ENCODE data around the gene MFAP4. TPM values are rescaled to one million over a fixed set of nuclear protein-coding genes. Genes with fewer than 3 reads are reported as not detected.
A peak's percentile ranks its signal among the peaks of the same experiment; 100 is the strongest.

Gene MFAP4
- total RNA-seq, 1 experiment from 2014 or later = 4.0 TPM

- POLR2A ChIA-PET = interaction anchor here (1.6 to 1.9 kb wide), 4 partner anchors 10 to 271 kb away, joined by 10 to 14 read pairs (median 14); partner anchors contain the start of genes ALDH3A2, B9D1 and MFAP4
- CTCF ChIA-PET = interaction anchor here (1.1 to 2.6 kb wide), 9 partner anchors 10 to 390 kb away, joined by 4 to 87 read pairs (median 16); partner anchors contain the start of genes B9D1 and MFAP4
- H3K4me1 Mint-ChIP-seq = peaks cover 16% of the 10 kb centered on the region
- no peak for TF ChIP-seq ATF2 (CRISPR knock-in tag; IDR thresholded peaks at IDR 0.05; ENCODE audit: borderline replicate concordance, low read depth)
- TF ChIP-seq, protein P1, sequence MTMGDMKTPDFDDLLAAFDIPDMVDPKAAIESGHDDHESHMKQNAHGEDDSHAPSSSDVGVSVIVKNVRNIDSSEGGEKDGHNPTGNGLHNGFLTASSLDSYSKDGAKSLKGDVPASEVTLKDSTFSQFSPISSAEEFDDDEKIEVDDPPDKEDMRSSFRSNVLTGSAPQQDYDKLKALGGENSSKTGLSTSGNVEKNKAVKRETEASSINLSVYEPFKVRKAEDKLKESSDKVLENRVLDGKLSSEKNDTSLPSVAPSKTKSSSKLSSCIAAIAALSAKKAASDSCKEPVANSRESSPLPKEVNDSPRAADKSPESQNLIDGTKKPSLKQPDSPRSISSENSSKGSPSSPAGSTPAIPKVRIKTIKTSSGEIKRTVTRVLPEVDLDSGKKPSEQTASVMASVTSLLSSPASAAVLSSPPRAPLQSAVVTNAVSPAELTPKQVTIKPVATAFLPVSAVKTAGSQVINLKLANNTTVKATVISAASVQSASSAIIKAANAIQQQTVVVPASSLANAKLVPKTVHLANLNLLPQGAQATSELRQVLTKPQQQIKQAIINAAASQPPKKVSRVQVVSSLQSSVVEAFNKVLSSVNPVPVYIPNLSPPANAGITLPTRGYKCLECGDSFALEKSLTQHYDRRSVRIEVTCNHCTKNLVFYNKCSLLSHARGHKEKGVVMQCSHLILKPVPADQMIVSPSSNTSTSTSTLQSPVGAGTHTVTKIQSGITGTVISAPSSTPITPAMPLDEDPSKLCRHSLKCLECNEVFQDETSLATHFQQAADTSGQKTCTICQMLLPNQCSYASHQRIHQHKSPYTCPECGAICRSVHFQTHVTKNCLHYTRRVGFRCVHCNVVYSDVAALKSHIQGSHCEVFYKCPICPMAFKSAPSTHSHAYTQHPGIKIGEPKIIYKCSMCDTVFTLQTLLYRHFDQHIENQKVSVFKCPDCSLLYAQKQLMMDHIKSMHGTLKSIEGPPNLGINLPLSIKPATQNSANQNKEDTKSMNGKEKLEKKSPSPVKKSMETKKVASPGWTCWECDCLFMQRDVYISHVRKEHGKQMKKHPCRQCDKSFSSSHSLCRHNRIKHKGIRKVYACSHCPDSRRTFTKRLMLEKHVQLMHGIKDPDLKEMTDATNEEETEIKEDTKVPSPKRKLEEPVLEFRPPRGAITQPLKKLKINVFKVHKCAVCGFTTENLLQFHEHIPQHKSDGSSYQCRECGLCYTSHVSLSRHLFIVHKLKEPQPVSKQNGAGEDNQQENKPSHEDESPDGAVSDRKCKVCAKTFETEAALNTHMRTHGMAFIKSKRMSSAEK (CRISPR knock-in tag; IDR thresholded peaks at IDR 0.05; ENCODE audit: borderline replicate concordance) = no peak
- no peak for TF ChIP-seq SMAD3 (CRISPR knock-in tag; IDR thresholded peaks at IDR 0.05; ENCODE audit: borderline replicate concordance)
- TF ChIP-seq HMGA2 (CRISPR knock-in tag; IDR thresholded peaks at IDR 0.05) = 0 out of 2 replicates have a peak, but pooled peaks have one; percentile 11
- ATAC-seq (no peak), DNase-seq (ENCODE audit: low spot score) (no peak)
- H3K27ac Mint-ChIP-seq = peak overlapping the region; percentile 97
- H3K27me3 Mint-ChIP-seq (ENCODE audit: low read depth) = no peaks in the 10 kb centered on the region
- H3K4me3 Mint-ChIP-seq = peak overlapping the region; percentile 99
- no peaks in the 10 kb centered on the region for H3K9me3 Mint-ChIP-seq
- H3K36me3 Mint-ChIP-seq = peaks cover 25% of the 10 kb centered on the region
Measured at GRCh38 chr17:19376811-19377210, 10.2 kb downstream of the MFAP4 start.

- POLR2A ChIA-PET = no interaction called here
- no peak for TF ChIP-seq GTF2I (CRISPR knock-in tag; conservative IDR thresholded peaks at IDR 0.05)
- TF ChIP-seq TEAD1 (CRISPR knock-in tag; IDR thresholded peaks at IDR 0.05) = no peak
- TF ChIP-seq KAT7 (CRISPR knock-in tag; IDR thresholded peaks at IDR 0.05; ENCODE audit: borderline replicate concordance) = no peak
- Mint-ChIP-seq H3K27ac (peak overlapping the region; percentile 78; the same call in 1 of the 2 replicates), H3K4me1 (peaks cover 16% of the 10 kb centered on the region), H3K36me3 (peaks cover 18% of the 10 kb centered on the region), H3K4me3 (peak overlapping the region; percentile 51), H3K27me3 (ENCODE audit: low read depth) (no peaks in the 10 kb centered on the region), H3K9me3 (no peaks in the 10 kb centered on the region)
- no peak for ATAC-seq
- CTCF ChIA-PET = interaction anchor here (1.0 kb wide), 1 partner anchor 13 kb away, joined by 3 read pairs; the partner anchor contains the start of gene B9D1
- no peak for DNase-seq (ENCODE audit: low spot score)
Measured at GRCh38 chr17:19375732-19376131, 11.3 kb downstream of the MFAP4 start.

GRCh38 chr17:19374136-19374535 lies 12.9 kb downstream of the MFAP4 start:
- CTCF ChIA-PET = interaction anchor here (0.9 kb wide), 1 partner anchor 73 kb away, joined by 3 read pairs; no protein-coding TSS in a partner anchor
- H3K9me3 Mint-ChIP-seq = no peaks in the 10 kb centered on the region
- H3K4me3 Mint-ChIP-seq = no peak overlapping the region
- peaks cover 2% of the 10 kb centered on the region for H3K36me3 Mint-ChIP-seq
- POLR2A ChIA-PET = no interaction called here
- peaks cover 10% of the 10 kb centered on the region for H3K4me1 Mint-ChIP-seq
- no peak overlapping the region for H3K27ac Mint-ChIP-seq
- ATAC-seq = no peak
- H3K27me3 Mint-ChIP-seq (ENCODE audit: low read depth) = no peaks in the 10 kb centered on the region
- no peak for DNase-seq (ENCODE audit: low spot score)
- TF ChIP-seq E2F5 (CRISPR knock-in tag; IDR thresholded peaks at IDR 0.05) (no peak), ZNF219 (CRISPR knock-in tag; IDR thresholded peaks at IDR 0.05; ENCODE audit: borderline replicate concordance) (no peak), FOXJ3 (CRISPR knock-in tag; IDR thresholded peaks at IDR 0.05; ENCODE audit: borderline replicate concordance) (no peak), HMGA2 (CRISPR knock-in tag; IDR thresholded peaks at IDR 0.05) (no peak), ZNF121 (CRISPR knock-in tag; IDR thresholded peaks at IDR 0.05) (no peak), ZSCAN18 (CRISPR knock-in tag; IDR thresholded peaks at IDR 0.05) (no peak), IRF2 (CRISPR knock-in tag; IDR thresholded peaks at IDR 0.05; ENCODE audit: borderline replicate concordance, low read depth) (no peak), ZNF416 (CRISPR knock-in tag; IDR thresholded peaks at IDR 0.05) (no peak), AR (CRISPR knock-in tag; IDR thresholded peaks at IDR 0.05) (no peak)
- TF ChIP-seq, protein P2, sequence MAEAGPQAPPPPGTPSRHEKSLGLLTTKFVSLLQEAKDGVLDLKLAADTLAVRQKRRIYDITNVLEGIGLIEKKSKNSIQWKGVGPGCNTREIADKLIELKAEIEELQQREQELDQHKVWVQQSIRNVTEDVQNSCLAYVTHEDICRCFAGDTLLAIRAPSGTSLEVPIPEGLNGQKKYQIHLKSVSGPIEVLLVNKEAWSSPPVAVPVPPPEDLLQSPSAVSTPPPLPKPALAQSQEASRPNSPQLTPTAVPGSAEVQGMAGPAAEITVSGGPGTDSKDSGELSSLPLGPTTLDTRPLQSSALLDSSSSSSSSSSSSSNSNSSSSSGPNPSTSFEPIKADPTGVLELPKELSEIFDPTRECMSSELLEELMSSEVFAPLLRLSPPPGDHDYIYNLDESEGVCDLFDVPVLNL (CRISPR knock-in tag; IDR thresholded peaks at IDR 0.05; ENCODE audit: borderline replicate concordance, low read depth) = no peak
- TF ChIP-seq, protein P3, sequence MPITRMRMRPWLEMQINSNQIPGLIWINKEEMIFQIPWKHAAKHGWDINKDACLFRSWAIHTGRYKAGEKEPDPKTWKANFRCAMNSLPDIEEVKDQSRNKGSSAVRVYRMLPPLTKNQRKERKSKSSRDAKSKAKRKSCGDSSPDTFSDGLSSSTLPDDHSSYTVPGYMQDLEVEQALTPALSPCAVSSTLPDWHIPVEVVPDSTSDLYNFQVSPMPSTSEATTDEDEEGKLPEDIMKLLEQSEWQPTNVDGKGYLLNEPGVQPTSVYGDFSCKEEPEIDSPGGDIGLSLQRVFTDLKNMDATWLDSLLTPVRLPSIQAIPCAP (CRISPR knock-in tag; IDR thresholded peaks at IDR 0.05) = no peak
